K562 (cell line): ENCODE measurements around the gene KAT7. TPM values are rescaled to one million over a fixed set of nuclear protein-coding genes. Genes with fewer than 3 reads are reported as not detected.

Experiments used
- ARID3A ChIP-seq: IDR thresholded peaks from 2 replicates; pipeline ENCODE4 v1.6.1; 2012; ENCODE audit warnings: low read depth, low read length, improper control_type of control experiment, borderline replicate concordance
- FOS ChIP-seq: IDR thresholded peaks from 3 replicates; pipeline ENCODE4 v1.6.1; 2011; ENCODE audit not compliant: insufficient read length; ENCODE audit errors: extremely low read depth
- FOSL1 ChIP-seq: fragments of 200-800 bp; sonication (Bioruptor generic); conservative IDR thresholded peaks from 2 replicates; pipeline ENCODE4 v1.6.1; 2016; ENCODE audit warnings: missing genetic modification characterization, missing compliant biosample characterization
- GATA2 ChIP-seq: sonication (generic); formaldehyde crosslinking; IDR thresholded peaks from 2 replicates; pipeline ENCODE4 v1.4.0; 2020; ENCODE audit warnings: mild to moderate bottlenecking, missing genetic modification reagents
- KAT8 ChIP-seq: fragments of 450-650 bp; IDR thresholded peaks from 2 replicates; pipeline ENCODE4 v1.6.1; 2016; ENCODE audit warnings: low read depth, mild to moderate bottlenecking
- MCM5 ChIP-seq: fragments of 450-650 bp; IDR thresholded peaks from 2 replicates; pipeline ENCODE4 v1.6.1; 2016; ENCODE audit warnings: low read depth
- PATZ1 ChIP-seq: fragments of 250-450 bp; sonication (Bioruptor Pico); IDR thresholded peaks from 2 replicates; pipeline ENCODE4 v1.5.0; 2020; ENCODE audit warnings: mild to moderate bottlenecking, borderline replicate concordance
- RFX5 ChIP-seq: IDR thresholded peaks from 2 replicates; pipeline ENCODE4 v1.6.1; 2011; ENCODE audit warnings: low read depth, mild to moderate bottlenecking, improper control_type of control experiment, low read length
- RUNX1 ChIP-seq: sonication (generic); IDR thresholded peaks from 2 replicates; pipeline ENCODE4 v1.6.1; 2016; ENCODE audit warnings: antibody characterized with exemption, low read depth
- SOX6 ChIP-seq: fragments of 450-650 bp; IDR thresholded peaks from 2 replicates; pipeline ENCODE4 v1.6.1; 2014; ENCODE audit warnings: mild to moderate bottlenecking
- STAT5B ChIP-seq: fragments of 250-450 bp; sonication (Bioruptor Pico); IDR thresholded peaks from 2 replicates; pipeline ENCODE4 v1.8.0; 2021; ENCODE audit warnings: mild to moderate bottlenecking, inconsistent platforms
- TCF3 ChIP-seq: sonication (generic); formaldehyde crosslinking; IDR thresholded peaks from 2 replicates; pipeline ENCODE4 v1.4.0; 2020; ENCODE audit warnings: mild to moderate bottlenecking, missing genetic modification reagents
- TSC22D4 ChIP-seq: fragments of 450-650 bp; IDR thresholded peaks from 2 replicates; pipeline ENCODE4 v1.6.1; 2016; ENCODE audit warnings: missing genetic modification characterization, missing biosample characterization, control low read depth
- UBTF ChIP-seq, 2 experiments: IDR thresholded peaks; 2 replicates each; pipeline ENCODE4 v1.6.1; 2012; ENCODE audit warnings: improper control_type of control experiment in 2 of 2, low read depth in 2 of 2, low read length in 2 of 2, borderline replicate concordance in 1 of 2
- ZFP30 ChIP-seq: fragments of 250-450 bp; sonication (Bioruptor Pico); IDR thresholded peaks from 2 replicates; pipeline ENCODE4 v1.8.0; 2022; ENCODE audit warnings: moderate library complexity, mild to moderate bottlenecking, inconsistent platforms, borderline replicate concordance
- ZNF23 ChIP-seq: fragments of 250-450 bp; sonication (Bioruptor Pico); IDR thresholded peaks from 2 replicates; pipeline ENCODE4 v1.4.0; 2020; ENCODE audit warnings: mild to moderate bottlenecking
- ZNF232 ChIP-seq: sonication (generic); formaldehyde crosslinking; IDR thresholded peaks from 2 replicates; pipeline ENCODE4 v1.8.0; 2022; ENCODE audit warnings: mild to moderate bottlenecking, missing genetic modification reagents
- ZNF3 ChIP-seq: fragments of 250-450 bp; sonication (Bioruptor Pico); IDR thresholded peaks from 2 replicates; pipeline ENCODE4 v1.5.0; 2021; ENCODE audit warnings: mild to moderate bottlenecking, moderate library complexity
- ZNF518B ChIP-seq: fragments of 250-450 bp; sonication (Bioruptor Pico); IDR thresholded peaks from 2 replicates; pipeline ENCODE4 v1.5.0; 2021; ENCODE audit warnings: mild to moderate bottlenecking, moderate library complexity
- ZNF830 ChIP-seq: fragments of 250-450 bp; sonication (Bioruptor Pico); IDR thresholded peaks from 2 replicates; pipeline ENCODE4 v1.5.0; 2021; ENCODE audit warnings: mild to moderate bottlenecking
- polyA plus RNA-seq, 8 experiments: library from polyadenylated mRNA; depleted of rRNA in 4 of 8; stranded (reverse) in 5 of 8; unstranded in 3 of 8; fragments of >200 nt; fragmentation: Nextera tagmentation in 2 of 8; fragmentation: Illumina TruSeq in 1 of 8; extraction: Ambion mirVana in 2 of 8; extraction: Trizol in 1 of 8; gene quantifications; 2 replicates each; pipeline versions ENCODE4 v1.2.1 to v1.2.3, GENCODE V29; 2011 to 2014; ENCODE audit warnings: inconsistent platforms in 1 of 8, missing spikeins in 1 of 8
- total RNA-seq, 7 experiments: library from RNA; depleted of rRNA in 6 of 7; stranded (reverse); fragments of >200 nt in 6 of 7; fragmentation: Illumina TruSeq in 2 of 7; extraction: Trizol in 2 of 7; gene quantifications; 2 replicates each; pipeline versions ENCODE4 v1.2.1 to v1.2.3, GENCODE V29; 2011 to 2021; ENCODE audit warnings: low replicate concordance in 1 of 7

KAT7 gene
- total and polyA plus RNA-seq, 9 of the 15 experiments (the other 6 are each of a cell fraction or from before 2014, with no cell fraction given): 10.8 to 57.3 (median 34.8) TPM

GRCh38 chr17:49739641-49740271 lies 48.7 kb upstream of the KAT7 start (continued):
- TF ChIP-seq FOSL1 (peak; percentile 92), PATZ1 (CRISPR knock-in tag) (peak; percentile 82), ZNF3 (no peak), ZFP30 (CRISPR knock-in tag) (no peak), STAT5B (no peak), ZNF518B (no peak), ZNF830 (CRISPR knock-in tag) (no peak), ARID3A (peak; percentile 84; the same call in 1 of the 2 replicates), GATA2 (peak; percentile 100), UBTF (IDR thresholded peaks at IDR 0.05; ENCODE audit: borderline replicate concordance in 1 of 2, low read depth in 2 of 2, low read length in 2 of 2) (0 out of 4 replicates have a peak, but pooled peaks of 1 of the 2 experiments have one; percentile 65), ZNF232 (no peak), TSC22D4 (no peak), KAT8 (no peak), RUNX1 (peak; percentile 96), FOS (no peak), MCM5 (no peak), ZNF23 (CRISPR knock-in tag) (0 out of 2 replicates have a peak, but pooled peaks have one; percentile 69), TCF3 (CRISPR knock-in tag) (peak; percentile 100), RFX5 (no peak; the same call in 1 of the 2 replicates), SOX6 (peak; percentile 100)
